HG03097 (cell line): ENCODE results near the gene NRXN2.
"Not testable (repeated sequence)": the region's sequence is repeated elsewhere in the genome, so short reads cannot be mapped to it uniquely, and the experiment has no call there.

ENCODE experiments used
- ATAC-seq: cut with Tn5 transposase; IDR thresholded peaks from one replicate; pipeline ENCODE4 v1.9.1; 2021; ENCODE audit not compliant: unreplicated experiment, low FRiP score

Gene NRXN2

GRCh38 chr11:64598797-64599697 lies 124.0 kb downstream of the NRXN2 start:
- ATAC-seq = no peak

- ATAC-seq = no peak
Observed at GRCh38 chr11:64598106-64598796, 124.7 kb downstream of the NRXN2 start.

- ATAC-seq = no peak
Observed at GRCh38 chr11:64597671-64598101, 125.3 kb downstream of the NRXN2 start.

- ATAC-seq = not testable (repeated sequence)
Observed at GRCh38 chr11:64595922-64596321, 127.1 kb downstream of the NRXN2 start.

- ATAC-seq = no peak
Observed at GRCh38 chr11:64594159-64594939, 128.6 kb downstream of the NRXN2 start.

GRCh38 chr11:64593156-64594105 lies 129.6 kb downstream of the NRXN2 start:
- no peak for ATAC-seq

GRCh38 chr11:64592656-64593055 lies 130.3 kb downstream of the NRXN2 start:
- no peak for ATAC-seq

GRCh38 chr11:64592234-64592615 lies 130.8 kb downstream of the NRXN2 start:
- ATAC-seq = no peak

- no peak for ATAC-seq
Observed at GRCh38 chr11:64591257-64592233, 131.5 kb downstream of the NRXN2 start.

- ATAC-seq = no peak
Observed at GRCh38 chr11:64590763-64591221, 132.2 kb downstream of the NRXN2 start, which contains the start of gene SLC22A12. TSS of gene SLC22A12 (plus strand) at chr11:64591220. CDS start at chr11:64591557, 337 bp downstream.

- no peak for ATAC-seq
Observed at GRCh38 chr11:64588701-64589100, 134.3 kb downstream of the NRXN2 start.

GRCh38 chr11:64586366-64586765 lies 136.6 kb downstream of the NRXN2 start:
- no peak for ATAC-seq

- no peak for ATAC-seq
Observed at GRCh38 chr11:64585150-64585549, 137.8 kb downstream of the NRXN2 start.

GRCh38 chr11:64583296-64584262 lies 139.4 kb downstream of the NRXN2 start:
- ATAC-seq = no peak

GRCh38 chr11:64582885-64583284 lies 140.1 kb downstream of the NRXN2 start:
- ATAC-seq = no peak

GRCh38 chr11:64581057-64581523 lies 141.9 kb downstream of the NRXN2 start:
- no peak for ATAC-seq

GRCh38 chr11:64580412-64580811 lies 142.6 kb downstream of the NRXN2 start:
- no peak for ATAC-seq
